Mononuclear cell (primary cell): ENCODE data around the gene DRAM2. TPM values are rescaled to one million over a fixed set of nuclear protein-coding genes. Genes with fewer than 3 reads are reported as not detected.

Experiments
- H3K27me3 ChIP-seq: 2 replicates; pipeline ENCODE4 v1.6.0; 2011; ENCODE audit warnings: low read length, control low read depth; ENCODE audit not compliant: insufficient read depth
- H3K4me1 ChIP-seq: 2 replicates; pipeline ENCODE4 v1.5.1; 2011; ENCODE audit warnings: mild to moderate bottlenecking, low read length, control low read depth; ENCODE audit not compliant: insufficient read depth
- H3K4me3 ChIP-seq: 2 replicates; pipeline ENCODE4 v1.5.1; 2011; ENCODE audit warnings: mild to moderate bottlenecking, low read length, moderate library complexity
- H3K9me3 ChIP-seq: 2 replicates; pipeline ENCODE4 v1.5.1; 2011; ENCODE audit warnings: low read depth, mild to moderate bottlenecking, control low read depth, low read length
- total RNA-seq: library from RNA; depleted of rRNA; stranded (reverse); fragments of >200 nt; gene quantifications from one replicate; pipeline ENCODE4 v1.2.3, GENCODE V29; 2012

The DRAM2 gene
- total RNA-seq, 1 donor = 89.8 TPM

GRCh38 chr1:111154021-111154999, 14.4 kb upstream of the DRAM2 start:
- H3K9me3 ChIP-seq = no peaks in the 10 kb centered on the region
- H3K4me1 ChIP-seq = peaks cover 13% of the 10 kb centered on the region
- no peaks in the 10 kb centered on the region for H3K27me3 ChIP-seq
- no peak overlapping the region for H3K4me3 ChIP-seq

- Histone ChIP-seq H3K4me3 (no peak overlapping the region), H3K4me1 (peaks cover 16% of the 10 kb centered on the region), H3K9me3 (no peaks in the 10 kb centered on the region), H3K27me3 (no peaks in the 10 kb centered on the region)
These were observed 11.9 kb upstream of the DRAM2 start for GRCh38 chr1:111151838-111152237.

GRCh38 chr1:111148376-111148881, 8.5 kb upstream of the DRAM2 start:
- H3K4me3 ChIP-seq = no peak overlapping the region
- no peaks in the 10 kb centered on the region for H3K27me3 ChIP-seq
- no peaks in the 10 kb centered on the region for H3K9me3 ChIP-seq
- peaks cover 19% of the 10 kb centered on the region for H3K4me1 ChIP-seq

- Histone ChIP-seq H3K4me3 (no peak overlapping the region), H3K4me1 (peaks cover 19% of the 10 kb centered on the region), H3K27me3 (no peaks in the 10 kb centered on the region), H3K9me3 (no peaks in the 10 kb centered on the region)
These were observed 8.1 kb upstream of the DRAM2 start for GRCh38 chr1:111147948-111148347.

- no peak overlapping the region for H3K4me3 ChIP-seq
These were observed 6.3 kb upstream of the DRAM2 start for GRCh38 chr1:111145963-111146768.

GRCh38 chr1:111145542-111145941, 5.6 kb upstream of the DRAM2 start:
- H3K27me3 ChIP-seq = no peaks in the 10 kb centered on the region
- peaks cover 33% of the 10 kb centered on the region for H3K4me1 ChIP-seq
- H3K4me3 ChIP-seq = no peak overlapping the region
- no peaks in the 10 kb centered on the region for H3K9me3 ChIP-seq

More at GRCh38 chr1:111145963-111146768, 6.3 kb upstream of the DRAM2 start:
- H3K27me3 ChIP-seq = no peaks in the 10 kb centered on the region
- H3K9me3 ChIP-seq = no peaks in the 10 kb centered on the region
- H3K4me1 ChIP-seq = peaks cover 33% of the 10 kb centered on the region

- no peaks in the 10 kb centered on the region for H3K9me3 ChIP-seq
- peaks cover 43% of the 10 kb centered on the region for H3K4me1 ChIP-seq
- H3K27me3 ChIP-seq = no peaks in the 10 kb centered on the region
- no peak overlapping the region for H3K4me3 ChIP-seq
These were observed 2.6 kb upstream of the DRAM2 start for GRCh38 chr1:111142356-111142975.

GRCh38 chr1:111141245-111142220, 1.6 kb upstream of the DRAM2 start:
- Histone ChIP-seq H3K4me3 (peak overlapping the region; percentile 89), H3K27me3 (no peaks in the 10 kb centered on the region), H3K9me3 (no peaks in the 10 kb centered on the region), H3K4me1 (peaks cover 43% of the 10 kb centered on the region)

GRCh38 chr1:111140680-111140967, 731 bp upstream of the DRAM2 start:
- peak overlapping the region; percentile 89 for H3K4me3 ChIP-seq
- H3K4me1 ChIP-seq = peaks cover 48% of the 10 kb centered on the region
- no peaks in the 10 kb centered on the region for H3K9me3 ChIP-seq
- H3K27me3 ChIP-seq = no peaks in the 10 kb centered on the region

- Histone ChIP-seq H3K27me3 (no peaks in the 10 kb centered on the region), H3K9me3 (no peaks in the 10 kb centered on the region), H3K4me3 (peak overlapping the region; percentile 89), H3K4me1 (peaks cover 55% of the 10 kb centered on the region)
These were observed 453 bp downstream of the DRAM2 start for GRCh38 chr1:111139324-111139955.

- Histone ChIP-seq H3K4me3 (no peak overlapping the region), H3K9me3 (no peaks in the 10 kb centered on the region), H3K4me1 (peaks cover 59% of the 10 kb centered on the region), H3K27me3 (no peaks in the 10 kb centered on the region)
These were observed 6.0 kb downstream of the DRAM2 start for GRCh38 chr1:111133866-111134265.

- Histone ChIP-seq H3K4me1 (peaks cover 63% of the 10 kb centered on the region), H3K4me3 (no peak overlapping the region), H3K27me3 (no peaks in the 10 kb centered on the region)
These were observed 8.2 kb downstream of the DRAM2 start for GRCh38 chr1:111131693-111132092.

GRCh38 chr1:111129376-111129775, 10.5 kb downstream of the DRAM2 start:
- Histone ChIP-seq H3K4me1 (peaks cover 47% of the 10 kb centered on the region), H3K27me3 (no peaks in the 10 kb centered on the region), H3K4me3 (no peak overlapping the region), H3K9me3 (no peaks in the 10 kb centered on the region)

More at GRCh38 chr1:111131693-111132092, 8.2 kb downstream of the DRAM2 start:
- no peaks in the 10 kb centered on the region for H3K9me3 ChIP-seq
